ENCODE results near the gene TAC4.

The TAC4 gene

DNA sequence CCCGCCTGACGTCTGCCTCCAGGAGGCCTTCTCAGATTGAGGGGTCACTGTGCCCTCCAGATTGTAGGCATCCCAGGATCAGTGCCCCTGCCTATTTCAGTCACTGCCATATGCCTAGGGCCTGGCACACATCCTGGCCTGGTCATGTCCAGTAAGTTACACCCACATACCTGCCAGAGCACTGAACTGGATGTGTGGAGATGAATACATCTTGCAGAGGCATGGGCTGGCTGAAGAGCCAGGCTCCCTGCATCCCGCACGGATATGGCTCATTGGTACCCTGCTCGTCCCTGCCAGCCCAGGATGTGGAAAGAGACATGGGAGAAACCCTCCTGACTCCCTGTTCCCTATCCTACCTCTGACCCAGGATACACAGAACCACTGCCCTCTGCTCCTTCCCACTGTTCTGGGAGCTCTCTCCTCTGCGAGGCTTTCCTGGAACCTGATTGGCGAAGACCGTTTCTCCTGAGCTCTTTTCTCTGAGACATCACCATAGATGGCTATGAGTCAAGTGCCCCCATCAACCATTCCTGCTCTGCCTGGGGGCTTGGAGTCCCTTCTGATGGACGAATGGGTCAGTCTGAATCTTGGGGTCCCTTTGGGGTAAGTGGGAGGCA is 40.0 kb upstream of the TAC4 start:
- peaks cover 24% of the 10 kb centered on the region for H3K27me3 ChIP-seq (ENCODE audit: insufficient read depth, poor library complexity, severe bottlenecking)
- no peak overlapping the region for H3K27ac ChIP-seq (replicated peaks)
- H3K4me3 ChIP-seq (replicated peaks; ENCODE audit: insufficient read depth, low read length), result no peak overlapping the region
- DNase-seq (ENCODE audit: low read depth in 1 of 2, low spot score in 1 of 2), result no peak
- TF ChIP-seq GABPA (IDR thresholded peaks at IDR 0.05; ENCODE audit: low read depth) (no peak), CTCF (IDR thresholded peaks at IDR 0.05; ENCODE audit: insufficient read depth, low read length) (no peak), POLR2AphosphoS5 (IDR thresholded peaks at IDR 0.05; ENCODE audit: low read depth) (no peak), SPI1 (IDR thresholded peaks at IDR 0.05; ENCODE audit: borderline replicate concordance, low read depth) (no peak), REST (IDR thresholded peaks at IDR 0.05; ENCODE audit: insufficient replicate concordance, low read depth) (no peak)

DNA sequence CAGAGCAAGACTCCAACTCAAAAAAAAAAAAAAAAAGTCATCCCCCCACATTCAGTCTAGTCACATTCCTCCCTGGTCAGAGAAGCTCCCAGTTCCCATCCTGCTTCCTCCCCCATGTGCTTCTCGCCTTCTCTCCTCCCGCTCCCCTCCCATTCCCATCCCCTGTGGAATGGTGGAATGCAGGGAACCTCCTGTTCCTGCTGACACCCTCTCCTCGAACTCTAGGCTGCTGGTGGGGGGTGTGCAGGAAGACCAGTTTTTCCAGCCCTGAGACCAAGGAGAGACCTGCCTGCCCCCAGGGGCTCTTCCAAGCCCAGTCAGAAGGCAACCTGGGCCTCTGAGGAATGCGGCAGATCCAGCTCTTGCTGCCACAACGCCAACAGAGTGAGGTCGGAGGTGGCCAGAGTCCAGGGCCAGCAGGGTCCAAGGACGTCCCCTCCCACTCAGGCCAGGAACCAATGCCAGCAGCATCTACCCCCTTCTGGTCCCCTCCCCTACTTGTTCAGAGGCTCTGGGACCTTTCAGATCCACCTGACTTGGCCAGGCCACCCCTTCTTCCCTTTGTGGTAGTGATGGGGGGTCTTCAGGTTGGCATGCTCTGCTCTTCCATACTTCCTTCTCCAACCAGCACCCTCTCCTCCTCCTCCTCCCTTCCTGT is 39.3 kb upstream of the TAC4 start:
- no peak for TF ChIP-seq GABPA (IDR thresholded peaks at IDR 0.05; ENCODE audit: low read depth)
- TF ChIP-seq SPI1 (IDR thresholded peaks at IDR 0.05; ENCODE audit: borderline replicate concordance, low read depth), result no peak
- TF ChIP-seq CTCF (IDR thresholded peaks at IDR 0.05; ENCODE audit: insufficient read depth, low read length), result no peak
- no peak for TF ChIP-seq REST (IDR thresholded peaks at IDR 0.05; ENCODE audit: insufficient replicate concordance, low read depth)
- TF ChIP-seq POLR2AphosphoS5 (IDR thresholded peaks at IDR 0.05; ENCODE audit: low read depth), result no peak
- Histone ChIP-seq H3K27me3 (ENCODE audit: insufficient read depth, poor library complexity, severe bottlenecking) (peaks cover 28% of the 10 kb centered on the region), H3K27ac (replicated peaks) (no peak overlapping the region), H3K4me3 (replicated peaks; ENCODE audit: insufficient read depth, low read length) (no peak overlapping the region)
- DNase-seq (ENCODE audit: low read depth in 1 of 2, low spot score in 1 of 2), result no peak

- no peak for DNase-seq (ENCODE audit: low read depth in 1 of 2, low spot score in 1 of 2)
- Histone ChIP-seq H3K4me3 (replicated peaks; ENCODE audit: insufficient read depth, low read length) (no peak overlapping the region), H3K27ac (replicated peaks) (no peak overlapping the region), H3K27me3 (ENCODE audit: insufficient read depth, poor library complexity, severe bottlenecking) (peaks cover 31% of the 10 kb centered on the region)
- TF ChIP-seq REST (IDR thresholded peaks at IDR 0.05; ENCODE audit: insufficient replicate concordance, low read depth) (no peak), CTCF (IDR thresholded peaks at IDR 0.05; ENCODE audit: insufficient read depth, low read length) (no peak), POLR2AphosphoS5 (IDR thresholded peaks at IDR 0.05; ENCODE audit: low read depth) (no peak), SPI1 (IDR thresholded peaks at IDR 0.05; ENCODE audit: borderline replicate concordance, low read depth) (no peak), GABPA (IDR thresholded peaks at IDR 0.05; ENCODE audit: low read depth) (no peak)
Observed at GRCh38 chr17:49886036-49886435, 38.2 kb upstream of the TAC4 start.

Measured in HL-60 (cell line).